Measurements from ENCODE around the gene SLIT3. TPM values are rescaled to one million over a fixed set of nuclear protein-coding genes. Genes with fewer than 3 reads are reported as not detected.

Gene SLIT3
- total and polyA plus RNA-seq, 9 of the 15 experiments (the other 6 are each of a cell fraction or from before 2014, with no cell fraction given), result 0.01 to 0.04 TPM; not detected in 7

GRCh38 chr5:168727547-168727946 lies 573.4 kb downstream of the SLIT3 start:
- 0% methylated on average over 2 of the region's 2 CpGs for WGBS (ENCODE audit: insufficient coverage, low coverage, missing lambda C conversion rate)
- TF ChIP-seq NCOA4 (IDR thresholded peaks at IDR 0.05; ENCODE audit: partially characterized antibody) (no peak), TSHZ1 (CRISPR knock-in tag; IDR thresholded peaks at IDR 0.05) (no peak), CHD7 (IDR thresholded peaks at IDR 0.05; ENCODE audit: low read depth, low read length) (no peak), BRF2 (IDR thresholded peaks at IDR 0.05; ENCODE audit: borderline replicate concordance, insufficient read depth, insufficient read length) (no peak), HNRNPK (IDR thresholded peaks at IDR 0.05; ENCODE audit: low read depth, low read length, poor library complexity, severe bottlenecking) (no peak)

More at GRCh38 chr5:168727547-168727946, 573.4 kb downstream of the SLIT3 start:
- ChIA-PET POLR2A (interaction anchor here (0.5 kb wide), 1 partner anchor 92 kb away, joined by 4 read pairs; no protein-coding TSS in a partner anchor), CTCF (ENCODE audit: low intra/inter-chr PET ratio) (no interaction called here)
- Histone ChIP-seq H3K79me2 (ENCODE audit: control insufficient read depth, insufficient read depth, low read length) (no peaks in the 10 kb centered on the region), H3K9me1 (ENCODE audit: control insufficient read depth, insufficient read depth, low read length) (no peaks in the 10 kb centered on the region), H3K9me3 (replicated peaks; ENCODE audit: control insufficient read depth, insufficient read depth, low read depth, low read length) (0 out of 2 replicates have a peak, but pooled peaks cover 1% of the 10 kb centered on the region), H2AFZ (ENCODE audit: low read depth, low read length) (no peak overlapping the region), H3K27ac (ENCODE audit: extremely low read depth, low read depth, low read length) (no peak overlapping the region), H3K9ac (ENCODE audit: insufficient read depth in 1 of 2, low read depth in 2 of 2, low read length in 2 of 2) (no peak overlapping the region), H3K36me3 (ENCODE audit: control insufficient read depth, insufficient read depth, low read length) (no peaks in the 10 kb centered on the region), H4K20me1 (replicated peaks; ENCODE audit: control insufficient read depth, insufficient read depth, low read length) (no peaks in the 10 kb centered on the region), H3K4me2 (ENCODE audit: insufficient read depth, low read length) (no peak overlapping the region), H3K4me1 (replicated peaks in 1 of 2; ENCODE audit: control insufficient read depth in 2 of 2, insufficient read depth in 2 of 2, low read length in 2 of 2) (no peaks in the 10 kb centered on the region), H3K27me3 (ENCODE audit: control insufficient read depth in 2 of 2, insufficient read depth in 2 of 2, low read length in 2 of 2) (no peaks in the 10 kb centered on the region), H3K4me3 (no peak overlapping the region)
- FAIRE-seq (no peak), DNase-seq (ENCODE audit: extremely low read depth in 1 of 4, low spot score in 3 of 4) (no peak), ATAC-seq (no peak)
- in situ Hi-C loops (cut with MboI) (no loop called here), intact Hi-C loops (cut with micrococcal nuclease) (no loop called here)
- no TSS peak for BruUV-seq (replicated peaks)
